GM12875 (cell line): ENCODE measurements around the gene RAD54L2.

ENCODE experiments used
- H3K4me3 ChIP-seq: one replicate; pipeline ENCODE4 v1.5.1; 2011; ENCODE audit warnings: low read depth, low read length, control low read depth
- TF ChIP-seq, protein P1 (sequence below): IDR thresholded peaks from 2 replicates; pipeline ENCODE4 v1.5.1; 2011; ENCODE audit warnings: low read depth, mild to moderate bottlenecking, control low read depth, inconsistent platforms, low read length, moderate library complexity, borderline replicate concordance; ENCODE audit not compliant: insufficient read depth

Gene RAD54L2

DNA sequence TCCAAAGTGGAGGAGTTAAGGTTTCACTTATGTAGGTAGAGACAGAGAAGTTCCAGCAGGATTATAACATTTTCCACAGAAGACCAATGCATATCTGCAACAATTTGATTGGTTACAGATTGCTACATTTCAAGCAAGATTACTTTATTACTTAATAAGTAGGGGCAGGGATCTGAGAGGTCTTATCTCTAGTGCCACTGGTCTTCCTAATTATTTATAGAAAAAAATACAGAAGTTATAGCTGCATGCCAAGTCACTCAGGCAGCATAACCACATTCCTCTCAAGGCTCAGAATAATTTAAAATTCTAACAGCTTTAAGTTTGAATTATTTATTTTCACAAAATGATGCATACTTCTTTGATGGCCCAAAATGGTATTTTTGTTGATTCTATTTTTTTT is 30.5 kb downstream of the RAD54L2 start:
- TF ChIP-seq, protein P1, sequence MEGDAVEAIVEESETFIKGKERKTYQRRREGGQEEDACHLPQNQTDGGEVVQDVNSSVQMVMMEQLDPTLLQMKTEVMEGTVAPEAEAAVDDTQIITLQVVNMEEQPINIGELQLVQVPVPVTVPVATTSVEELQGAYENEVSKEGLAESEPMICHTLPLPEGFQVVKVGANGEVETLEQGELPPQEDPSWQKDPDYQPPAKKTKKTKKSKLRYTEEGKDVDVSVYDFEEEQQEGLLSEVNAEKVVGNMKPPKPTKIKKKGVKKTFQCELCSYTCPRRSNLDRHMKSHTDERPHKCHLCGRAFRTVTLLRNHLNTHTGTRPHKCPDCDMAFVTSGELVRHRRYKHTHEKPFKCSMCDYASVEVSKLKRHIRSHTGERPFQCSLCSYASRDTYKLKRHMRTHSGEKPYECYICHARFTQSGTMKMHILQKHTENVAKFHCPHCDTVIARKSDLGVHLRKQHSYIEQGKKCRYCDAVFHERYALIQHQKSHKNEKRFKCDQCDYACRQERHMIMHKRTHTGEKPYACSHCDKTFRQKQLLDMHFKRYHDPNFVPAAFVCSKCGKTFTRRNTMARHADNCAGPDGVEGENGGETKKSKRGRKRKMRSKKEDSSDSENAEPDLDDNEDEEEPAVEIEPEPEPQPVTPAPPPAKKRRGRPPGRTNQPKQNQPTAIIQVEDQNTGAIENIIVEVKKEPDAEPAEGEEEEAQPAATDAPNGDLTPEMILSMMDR = no peak
- no peak overlapping the region for H3K4me3 ChIP-seq

DNA sequence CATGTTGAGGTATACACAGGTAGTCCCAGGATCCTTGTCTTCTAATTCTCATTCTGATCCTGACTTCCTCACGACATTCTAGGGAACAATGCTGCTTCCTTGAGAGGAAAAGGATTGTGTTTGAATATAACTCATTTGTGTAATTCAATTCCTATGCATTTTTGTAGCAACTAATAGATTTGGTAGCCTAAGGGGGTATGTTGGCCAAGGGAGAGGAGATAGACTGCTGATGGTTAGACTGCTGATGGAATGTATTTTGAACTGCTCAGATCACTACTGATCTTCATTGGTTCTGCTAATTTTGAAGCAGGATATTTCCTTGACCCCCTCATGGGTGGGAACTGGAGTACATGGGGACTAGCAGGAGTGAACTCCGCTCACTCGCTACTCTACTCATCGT is 39.7 kb downstream of the RAD54L2 start:
- H3K4me3 ChIP-seq = no peak overlapping the region
- TF ChIP-seq, protein P1 = no peak

- TF ChIP-seq, protein P1 = no peak
- no peak overlapping the region for H3K4me3 ChIP-seq
Measured at GRCh38 chr3:51580418-51580817, 41.9 kb downstream of the RAD54L2 start.

- H3K4me3 ChIP-seq = no peak overlapping the region
- TF ChIP-seq, protein P1 = no peak
Measured at GRCh38 chr3:51581524-51581923, 43.0 kb downstream of the RAD54L2 start.

DNA sequence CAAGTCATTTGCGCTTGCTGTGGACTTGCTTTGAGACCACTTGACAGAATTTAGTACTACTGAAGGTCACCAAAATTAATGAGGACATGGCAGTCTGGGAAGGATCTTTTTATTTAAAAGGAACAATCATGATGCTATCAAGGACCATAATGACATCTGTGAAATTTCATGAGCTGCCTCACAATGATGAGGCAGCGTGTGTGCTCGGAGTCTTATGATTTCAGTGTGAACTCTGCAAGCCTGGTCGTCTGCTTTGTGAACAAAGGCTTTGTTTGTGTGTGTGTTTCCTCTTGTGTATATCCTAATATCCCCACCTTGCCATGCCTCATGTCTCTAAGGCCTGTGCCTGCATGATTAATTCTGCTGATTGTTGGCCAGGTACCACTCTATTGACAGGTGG is 46.7 kb downstream of the RAD54L2 start:
- H3K4me3 ChIP-seq = no peak overlapping the region
- TF ChIP-seq, protein P1 = no peak

GRCh38 chr3:51585871-51586270 is 47.4 kb downstream of the RAD54L2 start:
- H3K4me3 ChIP-seq = no peak overlapping the region
- TF ChIP-seq, protein P1 = no peak
